ENCODE results near the gene SVIL. TPM values are rescaled to one million over a fixed set of nuclear protein-coding genes. Genes with fewer than 3 reads are reported as not detected.

SVIL gene
- total and polyA plus RNA-seq, 2 experiments from 2014 or later, result 252 to 412 TPM

- Histone ChIP-seq H3K36me3 (peaks cover 41% of the 10 kb centered on the region), H3K27me3 (no peaks in the 10 kb centered on the region), H3K4me3 (no peak overlapping the region), H3K27ac (no peak overlapping the region), H3K4me1 (ENCODE audit: low read depth) (no peaks in the 10 kb centered on the region), H3K9me3 (ENCODE audit: low read depth) (no peaks in the 10 kb centered on the region)
- TF ChIP-seq CTCF (IDR thresholded peaks at IDR 0.05; ENCODE audit: low read depth, low read length), result no peak
- peak in 1 of 2 donors; percentile 59 for DNase-seq (ENCODE audit: low read depth in 1 of 2, low spot score in 1 of 2)
These were observed 133.1 kb downstream of the SVIL start for GRCh38 chr10:29501692-29502091.

DNA sequence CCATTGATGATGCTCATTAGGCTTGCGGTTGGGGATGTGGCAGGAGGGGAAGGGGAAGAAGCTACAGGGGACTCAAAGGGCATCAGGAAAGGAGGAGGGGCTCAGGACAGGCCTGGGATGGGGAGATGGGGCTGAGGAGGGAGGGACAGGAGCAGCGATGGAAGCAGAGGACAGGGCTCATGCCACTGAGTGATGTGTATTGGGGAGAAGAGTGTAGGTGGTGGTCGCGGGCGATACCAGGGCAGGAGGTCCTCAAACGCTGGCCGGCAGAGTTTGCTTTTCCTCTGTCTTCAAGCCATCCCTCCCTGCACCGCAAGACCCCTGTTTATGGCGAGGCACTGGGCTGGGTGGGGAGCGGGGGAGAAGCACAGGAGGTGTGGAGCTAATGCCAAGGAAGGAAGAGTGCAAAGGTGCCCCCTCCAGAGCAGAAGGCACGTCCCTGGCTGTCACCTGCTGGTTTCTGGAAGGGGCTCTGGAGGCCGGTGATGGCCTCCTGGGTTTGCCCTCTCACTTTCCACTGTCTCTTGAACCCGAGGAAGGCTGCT lies 134.7 kb downstream of the SVIL start:
- H3K9me3 ChIP-seq (ENCODE audit: low read depth), result no peaks in the 10 kb centered on the region
- H3K4me1 ChIP-seq (ENCODE audit: low read depth), result no peaks in the 10 kb centered on the region
- peaks cover 46% of the 10 kb centered on the region for H3K36me3 ChIP-seq
- H3K27me3 ChIP-seq, result no peaks in the 10 kb centered on the region
- peak overlapping the region; percentile 28 for H3K27ac ChIP-seq
- H3K4me3 ChIP-seq, result no peak overlapping the region
- TF ChIP-seq CTCF (IDR thresholded peaks at IDR 0.05; ENCODE audit: low read depth, low read length), result no peak
- no peak for DNase-seq (ENCODE audit: low read depth in 1 of 2, low spot score in 1 of 2)

DNA sequence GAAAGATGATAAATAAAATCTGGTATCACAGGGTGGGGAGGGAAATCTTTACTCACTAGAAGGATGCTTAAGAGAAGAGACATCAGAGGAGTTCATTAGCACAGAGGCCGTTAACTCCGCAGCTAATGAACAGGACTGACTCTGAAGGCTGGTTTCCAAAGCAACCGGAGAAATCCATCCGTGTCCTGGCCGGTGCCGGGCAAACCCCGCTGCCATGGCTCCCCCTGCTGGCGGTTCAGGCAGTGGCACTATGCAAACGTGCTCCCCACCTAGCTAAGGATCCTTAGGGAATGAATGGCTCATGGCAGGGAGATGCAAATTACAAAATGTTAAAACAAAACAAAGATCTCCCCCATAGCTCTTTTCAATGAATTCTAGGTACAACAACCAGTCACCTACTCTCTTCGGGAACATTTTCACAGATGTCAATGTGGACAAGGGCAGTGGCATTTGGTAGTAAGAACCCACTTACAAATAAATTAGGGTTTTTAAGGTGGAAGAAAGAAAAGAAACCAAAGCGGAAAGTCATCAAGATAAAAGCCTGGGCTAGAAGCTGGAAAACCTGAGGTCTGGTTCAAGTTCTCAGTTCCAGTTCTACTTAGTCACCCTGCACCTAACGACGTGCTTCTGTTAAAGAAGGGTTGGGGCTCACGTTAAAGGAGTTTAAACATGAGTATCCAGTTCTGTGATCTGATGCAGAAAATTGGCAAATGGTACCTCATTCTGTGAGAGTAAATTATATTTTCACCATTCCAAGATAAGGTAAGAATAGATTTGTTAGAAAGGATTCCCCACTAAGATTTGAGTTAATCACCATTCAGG lies 138.2 kb downstream of the SVIL start:
- Histone ChIP-seq H3K4me3 (no peak overlapping the region), H3K4me1 (ENCODE audit: low read depth) (no peaks in the 10 kb centered on the region), H3K36me3 (peaks cover 58% of the 10 kb centered on the region), H3K27me3 (no peaks in the 10 kb centered on the region), H3K9me3 (ENCODE audit: low read depth) (no peaks in the 10 kb centered on the region), H3K27ac (no peak overlapping the region)
- DNase-seq (ENCODE audit: low read depth in 1 of 2, low spot score in 1 of 2), result peak; percentile 75 to 83
- peak; percentile 99 for TF ChIP-seq CTCF (IDR thresholded peaks at IDR 0.05; ENCODE audit: low read depth, low read length)

- Histone ChIP-seq H3K4me3 (no peak overlapping the region), H3K4me1 (ENCODE audit: low read depth) (no peaks in the 10 kb centered on the region), H3K36me3 (peaks cover 64% of the 10 kb centered on the region), H3K27ac (no peak overlapping the region), H3K9me3 (ENCODE audit: low read depth) (no peaks in the 10 kb centered on the region), H3K27me3 (no peaks in the 10 kb centered on the region)
- TF ChIP-seq CTCF (IDR thresholded peaks at IDR 0.05; ENCODE audit: low read depth, low read length), result no peak
- DNase-seq (ENCODE audit: low read depth in 1 of 2, low spot score in 1 of 2), result no peak
These were observed 139.4 kb downstream of the SVIL start for GRCh38 chr10:29495366-29495765.

GRCh38 chr10:29493697-29494096 lies 141.1 kb downstream of the SVIL start:
- H3K27me3 ChIP-seq, result no peaks in the 10 kb centered on the region
- H3K4me1 ChIP-seq (ENCODE audit: low read depth), result no peaks in the 10 kb centered on the region
- H3K4me3 ChIP-seq, result no peak overlapping the region
- no peak overlapping the region for H3K27ac ChIP-seq
- DNase-seq (ENCODE audit: low read depth in 1 of 2, low spot score in 1 of 2), result no peak
- no peaks in the 10 kb centered on the region for H3K9me3 ChIP-seq (ENCODE audit: low read depth)
- TF ChIP-seq CTCF (IDR thresholded peaks at IDR 0.05; ENCODE audit: low read depth, low read length), result no peak
- H3K36me3 ChIP-seq, result peaks cover 68% of the 10 kb centered on the region
